ENCODE data around the gene ADK. TPM values are rescaled to one million over a fixed set of nuclear protein-coding genes. Genes with fewer than 3 reads are reported as not detected.

ADK gene
- total RNA-seq, 1 donor = 57.9 TPM

- no peak overlapping the region for H3K4me3 ChIP-seq (ENCODE audit: low read depth, low read length)
- no peak for DNase-seq (ENCODE audit: low read depth)
- TF ChIP-seq, protein P1, sequence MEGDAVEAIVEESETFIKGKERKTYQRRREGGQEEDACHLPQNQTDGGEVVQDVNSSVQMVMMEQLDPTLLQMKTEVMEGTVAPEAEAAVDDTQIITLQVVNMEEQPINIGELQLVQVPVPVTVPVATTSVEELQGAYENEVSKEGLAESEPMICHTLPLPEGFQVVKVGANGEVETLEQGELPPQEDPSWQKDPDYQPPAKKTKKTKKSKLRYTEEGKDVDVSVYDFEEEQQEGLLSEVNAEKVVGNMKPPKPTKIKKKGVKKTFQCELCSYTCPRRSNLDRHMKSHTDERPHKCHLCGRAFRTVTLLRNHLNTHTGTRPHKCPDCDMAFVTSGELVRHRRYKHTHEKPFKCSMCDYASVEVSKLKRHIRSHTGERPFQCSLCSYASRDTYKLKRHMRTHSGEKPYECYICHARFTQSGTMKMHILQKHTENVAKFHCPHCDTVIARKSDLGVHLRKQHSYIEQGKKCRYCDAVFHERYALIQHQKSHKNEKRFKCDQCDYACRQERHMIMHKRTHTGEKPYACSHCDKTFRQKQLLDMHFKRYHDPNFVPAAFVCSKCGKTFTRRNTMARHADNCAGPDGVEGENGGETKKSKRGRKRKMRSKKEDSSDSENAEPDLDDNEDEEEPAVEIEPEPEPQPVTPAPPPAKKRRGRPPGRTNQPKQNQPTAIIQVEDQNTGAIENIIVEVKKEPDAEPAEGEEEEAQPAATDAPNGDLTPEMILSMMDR (IDR thresholded peaks at IDR 0.05; ENCODE audit: insufficient read depth, low read depth, low read length) = no peak
Measured at GRCh38 chr10:74167443-74167842, 16.4 kb downstream of the ADK start.

GRCh38 chr10:74171625-74172024 is 20.6 kb downstream of the ADK start:
- no peak overlapping the region for H3K4me3 ChIP-seq (ENCODE audit: low read depth, low read length)
- TF ChIP-seq, protein P1 (IDR thresholded peaks at IDR 0.05; ENCODE audit: insufficient read depth, low read depth, low read length) = no peak
- no peak for DNase-seq (ENCODE audit: low read depth)

GRCh38 chr10:74174521-74174920 is 23.5 kb downstream of the ADK start:
- TF ChIP-seq, protein P1 (IDR thresholded peaks at IDR 0.05; ENCODE audit: insufficient read depth, low read depth, low read length) = no peak
- no peak for DNase-seq (ENCODE audit: low read depth)
- H3K4me3 ChIP-seq (ENCODE audit: low read depth, low read length) = no peak overlapping the region

GRCh38 chr10:74175510-74176379 is 24.7 kb downstream of the ADK start:
- TF ChIP-seq, protein P1 (IDR thresholded peaks at IDR 0.05; ENCODE audit: insufficient read depth, low read depth, low read length) = no peak
- peak overlapping the region; percentile 97 for H3K4me3 ChIP-seq (ENCODE audit: low read depth, low read length)

DNA sequence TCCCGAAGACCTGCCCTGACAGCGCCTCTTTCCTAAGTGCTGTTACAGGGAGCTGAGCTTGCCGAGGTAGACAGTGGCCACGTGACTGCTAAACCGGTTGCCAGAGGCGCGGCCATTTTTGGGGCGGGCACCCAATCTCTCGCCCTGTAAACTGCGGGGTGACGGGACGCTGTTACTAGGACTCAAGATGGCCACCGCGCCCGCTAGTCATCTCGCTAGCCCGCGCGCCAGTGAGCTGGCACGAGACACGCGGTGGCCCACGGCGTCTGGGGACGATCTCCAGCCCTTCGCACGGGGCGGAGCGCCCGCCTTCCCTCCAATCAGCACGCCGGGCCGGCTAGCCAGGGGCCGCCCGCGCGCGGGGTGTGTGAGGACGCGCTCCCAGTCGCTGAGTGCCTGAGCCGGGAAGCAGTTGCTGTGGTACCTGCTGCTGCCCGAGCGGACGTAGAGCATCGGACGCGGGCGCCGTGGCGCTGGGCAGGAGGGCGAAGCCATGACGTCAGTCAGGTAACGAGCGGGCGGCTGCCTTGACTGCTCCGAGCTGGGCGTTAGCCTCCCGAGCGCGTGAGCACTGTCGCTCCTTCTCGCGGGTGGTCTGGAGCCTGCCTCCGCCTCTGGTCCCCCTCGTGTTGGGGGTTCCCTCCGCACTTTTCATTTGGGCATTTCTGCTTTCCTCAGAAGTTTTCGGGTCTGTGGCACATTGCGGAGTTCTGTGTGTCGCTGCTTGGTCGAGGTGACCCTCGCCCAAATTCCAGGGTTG is 25.5 kb downstream of the ADK start:
- DNase-seq (ENCODE audit: low read depth) = peak; percentile 94
- TF ChIP-seq, protein P1 (IDR thresholded peaks at IDR 0.05; ENCODE audit: insufficient read depth, low read depth, low read length) = no peak
- H3K4me3 ChIP-seq (ENCODE audit: low read depth, low read length) = peak overlapping the region; percentile 97

More at GRCh38 chr10:74175510-74176379, 24.7 kb downstream of the ADK start:
- DNase-seq (ENCODE audit: low read depth) = no peak

GRCh38 chr10:74177140-74177677 is 26.2 kb downstream of the ADK start:
- TF ChIP-seq, protein P1 (IDR thresholded peaks at IDR 0.05; ENCODE audit: insufficient read depth, low read depth, low read length) = no peak
- H3K4me3 ChIP-seq (ENCODE audit: low read depth, low read length) = peak overlapping the region; percentile 97
- DNase-seq (ENCODE audit: low read depth) = no peak
